ENCODE data around the gene CARNS1. TPM values are rescaled to one million over a fixed set of nuclear protein-coding genes. Genes with fewer than 3 reads are reported as not detected.

Gene CARNS1
- total and polyA plus RNA-seq, 2 of the 13 experiments (the other 11 are each of a cell fraction or from before 2014, with no cell fraction given), result not detected

DNA sequence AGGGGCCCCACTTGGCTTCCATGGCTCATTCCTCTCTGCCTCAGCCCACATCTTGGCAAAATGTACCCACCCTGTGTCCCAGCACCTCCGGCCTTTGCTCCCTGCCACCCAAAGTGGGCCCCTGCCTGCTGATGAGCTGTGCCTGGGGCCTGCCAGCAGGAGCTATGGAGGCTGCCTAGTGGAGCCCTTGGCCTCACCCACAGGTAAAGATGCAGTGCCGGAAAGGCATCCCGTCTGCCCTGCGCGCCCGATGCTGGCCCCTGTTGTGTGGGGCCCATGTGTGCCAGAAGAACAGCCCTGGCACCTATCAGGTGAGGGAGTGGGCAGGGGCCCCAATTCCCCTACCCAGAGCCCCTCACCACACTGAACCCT is 10.3 kb upstream of the CARNS1 start:
- ChIA-PET CTCF (ENCODE audit: low intra/inter-chr PET ratio, low total read pairs) (no interaction called here), POLR2A (interaction anchor here (4.4 to 6.2 kb wide), 2 partner anchors 15 to 51 kb away, joined by 42 to 78 read pairs; partner anchors contain the start of gene POLD4)
- in situ Hi-C loops (cut with HindIII; ENCODE audit: extremely low pct_ligation_motif_present, low pct_unique_long_range_greater_than_20kb), result no loop called here
- Histone ChIP-seq H3K27me3 (ENCODE audit: control insufficient read depth in 1 of 2, insufficient read depth in 2 of 2, low read length in 2 of 2) (peaks cover 2 to 4% of the 10 kb centered on the region in 2 experiments; a peak in 1 of 5 replicates), H4K20me1 (ENCODE audit: insufficient read depth, low read length) (peaks cover 3% of the 10 kb centered on the region; the same call in 1 of the 2 replicates), H3K9ac (ENCODE audit: insufficient read depth, low read depth, low read length) (no peak overlapping the region), H3K27ac (ENCODE audit: extremely low read length, insufficient read depth, low read length) (no peak overlapping the region), H3K79me2 (ENCODE audit: insufficient read depth, low read length) (peaks cover 11% of the 10 kb centered on the region), H2AFZ (ENCODE audit: low read length) (no peak overlapping the region), H3K9me3 (ENCODE audit: low read length) (no peaks in the 10 kb centered on the region), H3K4me2 (ENCODE audit: low read depth, low read length) (peak overlapping the region; percentile 69), H3K4me1 (ENCODE audit: insufficient read depth, low read length) (peaks cover 61% of the 10 kb centered on the region), H3K36me3 (replicated peaks in 1 of 2; ENCODE audit: control insufficient read depth in 1 of 2, insufficient read depth in 2 of 2, low read length in 2 of 2) (peaks cover 0 to 3% of the 10 kb centered on the region in 2 experiments; a peak in 1 of 5 replicates), H3K4me3 (replicated peaks in 1 of 3; ENCODE audit: insufficient read depth in 1 of 3, low read depth in 2 of 3, low read length in 3 of 3) (peak overlapping the region in 1 of 3 experiments; percentile 57; a peak in 1 of 6 replicates)
- TF ChIP-seq SYNCRIP (IDR thresholded peaks at IDR 0.05; ENCODE audit: insufficient read depth, low read depth, low read length), result no peak
- no peak for TF ChIP-seq TGIF2 (CRISPR knock-in tag; IDR thresholded peaks at IDR 0.05)
- TF ChIP-seq ZNF556 (CRISPR knock-in tag; IDR thresholded peaks at IDR 0.05; ENCODE audit: borderline replicate concordance), result no peak
- no peak for TF ChIP-seq PHF5A (CRISPR knock-in tag; IDR thresholded peaks at IDR 0.05; ENCODE audit: low read depth, unreplicated experiment)
- TF ChIP-seq ZFP82 (CRISPR knock-in tag; IDR thresholded peaks at IDR 0.05; ENCODE audit: borderline replicate concordance), result no peak
- TF ChIP-seq ZNF563 (CRISPR knock-in tag; IDR thresholded peaks at IDR 0.05), result peak; percentile 45; the same call in 1 of the 2 replicates
- TF ChIP-seq RBM22 (optimal IDR thresholded peaks at IDR 0.05; ENCODE audit: low read length), result no peak
- TF ChIP-seq ATF7 (IDR thresholded peaks at IDR 0.05), result no peak
- TF ChIP-seq ATF7 (CRISPR knock-in tag; IDR thresholded peaks at IDR 0.05), result no peak
- 0 out of 2 replicates have a peak, but pooled peaks have one; percentile 25 for TF ChIP-seq ZSCAN21 (CRISPR knock-in tag; IDR thresholded peaks at IDR 0.05; ENCODE audit: borderline replicate concordance)
- TF ChIP-seq HNRNPL (IDR thresholded peaks at IDR 0.05; ENCODE audit: low read depth, low read length), result peak; percentile 88
- peak; percentile 32 for TF ChIP-seq AGO2 (optimal IDR thresholded peaks at IDR 0.05; ENCODE audit: low read depth, low read length)
- no peak for TF ChIP-seq TEF (CRISPR knock-in tag; IDR thresholded peaks at IDR 0.05)
- peak; percentile 3; the same call in 1 of the 2 replicates for TF ChIP-seq HIC2 (CRISPR knock-in tag; IDR thresholded peaks at IDR 0.05; ENCODE audit: low read depth)
- TF ChIP-seq HES4 (CRISPR knock-in tag; IDR thresholded peaks at IDR 0.05; ENCODE audit: borderline replicate concordance), result 0 out of 2 replicates have a peak, but pooled peaks have one; percentile 31
- no peak for TF ChIP-seq TSC22D2 (CRISPR knock-in tag; IDR thresholded peaks at IDR 0.05; ENCODE audit: borderline replicate concordance)
- TF ChIP-seq KDM2A (CRISPR knock-in tag; IDR thresholded peaks at IDR 0.05; ENCODE audit: borderline replicate concordance, low read depth), result peak; percentile 37; the same call in 1 of the 2 replicates
- DNase-seq (ENCODE audit: low spot score) (no peak), ATAC-seq (no peak), FAIRE-seq (no peak)
- no TSS peak for BruUV-seq (replicated peaks)
- no CpG with 5 or more reads among the region's 6 CpGs for WGBS (ENCODE audit: low lambda C conversion rate)
- intact Hi-C loops (cut with micrococcal nuclease; ENCODE audit: unreplicated experiment), result no loop called here
